A375 (cell line): ENCODE measurements around the gene TOP3B. TPM values are rescaled to one million over a fixed set of nuclear protein-coding genes. Genes with fewer than 3 reads are reported as not detected.

Experiments
- total RNA-seq: library from RNA; depleted of rRNA; stranded (reverse); fragments of >200 nt; shearing (Covaris generic); gene quantifications from 2 replicates; pipeline ENCODE4 v1.2.3, GENCODE V29; 2014; rRNA removed

The TOP3B gene
- total RNA-seq = 28.4 and 30.0 TPM in 2 replicates

GRCh38 chr22:21982338-21982965 lies at the start of gene TOP3B:
Gene TOP3B (minus strand): TSS chr22:21982787. CDS start chr22:21975709, 7,078 bp downstream.

GRCh38 chr22:21952586-21953571 lies 29.7 kb downstream of the TOP3B start, which contains the start of gene PPM1F:
Gene PPM1F (minus strand): TSS chr22:21952848. CDS start chr22:21946048, 6,800 bp downstream.

Other genes starting within 250 kb of the TOP3B start
- 0.38 and 0.48 TPM in 2 replicates for gene YPEL1, start 247.0 kb downstream of the TOP3B start, total RNA-seq
- 17.3 and 23.7 TPM in 2 replicates for gene MAPK1, start 115.1 kb downstream of the TOP3B start, total RNA-seq
- 51.9 and 54.1 TPM in 2 replicates for gene PPM1F, start 29.9 kb downstream of the TOP3B start, total RNA-seq